HG03066 (cell line): ENCODE measurements around the gene SEMA3G.

Source experiments
- ATAC-seq: cut with Tn5 transposase; IDR thresholded peaks from one replicate; pipeline ENCODE4 v1.9.1; 2021; ENCODE audit warnings: low read depth; ENCODE audit not compliant: unreplicated experiment

Gene SEMA3G

GRCh38 chr3:52454938-52455282 lies 10.0 kb upstream of the SEMA3G start:
- ATAC-seq = peak; percentile 6

DNA sequence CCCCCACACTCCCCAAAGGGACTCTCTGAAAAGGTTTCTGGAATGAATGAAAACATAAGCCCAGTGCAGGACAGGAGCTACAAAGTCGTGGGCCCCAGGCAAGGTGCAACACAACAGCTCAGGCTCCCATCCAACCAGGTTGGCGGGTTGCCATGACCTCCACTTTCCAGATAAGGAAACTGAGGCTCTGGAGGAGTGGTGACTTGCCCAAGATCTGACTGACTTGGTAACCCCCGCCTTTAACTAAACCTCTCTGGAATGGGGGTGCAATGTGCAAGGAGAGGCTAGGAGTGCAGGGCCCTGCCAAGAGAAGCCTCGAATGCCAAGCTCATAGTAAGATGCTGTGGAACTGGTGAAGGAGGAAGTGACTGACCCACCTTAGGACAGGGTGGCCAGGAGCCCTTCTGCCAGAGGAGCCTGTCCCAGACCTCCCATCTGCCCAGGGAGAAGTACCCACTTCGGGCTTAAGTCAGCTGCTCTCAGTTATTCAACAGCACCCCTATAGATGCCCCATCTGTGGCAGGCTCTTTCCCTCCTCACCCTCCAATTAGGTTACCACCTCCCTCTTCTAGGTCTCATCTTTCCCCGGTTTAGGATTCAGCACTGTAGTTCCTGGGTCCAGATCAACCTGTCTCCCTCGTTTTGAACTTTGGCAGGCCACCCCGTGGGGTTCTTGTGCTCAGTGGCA lies 9.5 kb upstream of the SEMA3G start:
- ATAC-seq = no peak

- no peak for ATAC-seq
Observed at GRCh38 chr3:52453496-52454249, 8.8 kb upstream of the SEMA3G start, which contains the start of gene TNNC1. TSS of gene TNNC1 (minus strand) at chr3:52454041. CDS start at chr3:52454015, 26 bp downstream.

DNA sequence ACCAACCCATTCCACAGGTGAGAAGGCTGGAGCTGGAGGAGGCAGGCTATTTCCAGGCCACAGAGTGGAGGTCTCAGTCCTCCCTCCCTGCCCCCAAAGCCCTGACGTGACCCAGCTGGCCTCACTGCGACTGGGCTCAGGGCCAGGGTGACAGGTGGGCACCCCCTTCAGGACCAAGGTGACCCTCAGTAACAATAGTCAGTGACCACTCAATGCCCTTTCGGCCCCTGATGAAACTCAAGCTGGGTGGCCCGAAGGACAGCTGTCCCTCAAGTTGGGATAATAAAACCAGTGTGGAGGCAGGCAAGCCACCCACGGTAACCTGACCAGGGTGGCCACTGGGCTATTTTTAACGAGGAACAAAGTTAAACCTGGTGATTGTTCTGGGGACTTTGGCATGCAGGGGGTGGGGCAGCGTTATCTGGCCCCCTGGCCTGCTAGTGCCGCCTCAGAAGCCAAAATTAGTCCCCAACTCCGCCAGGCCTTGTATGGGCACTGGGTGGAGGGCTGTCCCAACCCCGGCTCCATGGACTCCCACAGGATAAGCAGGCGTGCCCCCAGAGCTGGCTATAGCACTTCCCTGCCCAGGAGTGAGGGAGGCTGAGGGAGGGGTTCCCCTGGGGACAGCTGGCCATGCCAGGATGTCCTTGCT lies 7.8 kb upstream of the SEMA3G start:
- ATAC-seq = no peak

DNA sequence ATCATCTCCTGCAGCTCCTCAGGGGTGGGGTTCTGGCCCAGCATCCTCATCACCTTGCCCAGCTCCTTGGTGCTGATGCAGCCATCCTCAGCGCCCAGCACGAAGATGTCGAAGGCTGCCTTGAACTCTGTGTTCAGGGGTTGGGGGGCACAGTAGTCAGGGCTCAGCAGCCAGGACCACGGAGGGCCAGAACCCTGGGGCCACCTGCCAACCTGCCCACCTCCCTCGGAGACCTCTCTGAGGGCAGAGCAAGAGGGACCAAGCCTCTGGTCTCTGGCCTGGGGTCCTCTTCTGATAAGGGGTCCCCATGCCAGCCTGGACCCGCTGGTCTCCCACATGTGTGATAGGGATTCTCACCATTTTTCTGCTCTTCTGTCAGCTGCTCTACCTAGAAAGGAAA lies 7.2 kb upstream of the SEMA3G start:
- no peak for ATAC-seq

GRCh38 chr3:52451237-52452083 lies 6.6 kb upstream of the SEMA3G start:
- no peak for ATAC-seq

DNA sequence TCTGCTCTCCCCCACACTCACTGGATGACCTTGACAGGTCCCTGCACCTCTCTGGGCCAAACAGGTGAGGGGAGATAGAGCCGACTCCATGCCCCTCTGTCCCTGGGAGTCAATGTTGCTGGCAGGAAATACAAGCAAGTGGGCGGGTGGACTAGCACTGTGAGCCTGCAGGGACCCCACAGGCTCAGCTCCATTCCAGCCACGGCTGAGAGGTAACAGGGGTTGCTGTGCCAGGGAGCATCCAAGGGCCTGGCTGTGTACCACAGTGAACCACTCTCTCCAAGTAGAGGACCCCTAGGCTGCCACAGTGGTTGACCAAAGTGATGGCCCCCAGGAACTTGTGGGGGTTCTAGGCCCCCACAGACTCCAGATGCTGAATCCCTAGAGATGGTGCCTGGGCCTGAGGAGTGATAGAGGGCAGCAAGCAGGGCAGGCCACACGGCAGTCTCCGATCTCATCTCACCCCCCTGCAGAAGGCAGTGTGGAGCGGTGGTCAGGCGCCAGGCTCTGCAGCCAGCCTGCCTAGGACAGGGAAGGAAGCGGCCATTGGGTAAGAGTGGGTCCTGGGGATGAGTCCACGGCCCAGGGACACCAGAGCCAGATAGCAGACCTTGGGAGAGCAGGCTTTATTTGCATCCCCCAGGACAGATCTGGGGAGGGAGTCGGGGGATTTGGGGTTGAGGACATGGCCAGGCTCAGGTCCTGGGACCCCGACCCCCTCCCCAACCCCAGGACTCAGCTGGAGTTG lies 5.8 kb upstream of the SEMA3G start:
- ATAC-seq = no peak

DNA sequence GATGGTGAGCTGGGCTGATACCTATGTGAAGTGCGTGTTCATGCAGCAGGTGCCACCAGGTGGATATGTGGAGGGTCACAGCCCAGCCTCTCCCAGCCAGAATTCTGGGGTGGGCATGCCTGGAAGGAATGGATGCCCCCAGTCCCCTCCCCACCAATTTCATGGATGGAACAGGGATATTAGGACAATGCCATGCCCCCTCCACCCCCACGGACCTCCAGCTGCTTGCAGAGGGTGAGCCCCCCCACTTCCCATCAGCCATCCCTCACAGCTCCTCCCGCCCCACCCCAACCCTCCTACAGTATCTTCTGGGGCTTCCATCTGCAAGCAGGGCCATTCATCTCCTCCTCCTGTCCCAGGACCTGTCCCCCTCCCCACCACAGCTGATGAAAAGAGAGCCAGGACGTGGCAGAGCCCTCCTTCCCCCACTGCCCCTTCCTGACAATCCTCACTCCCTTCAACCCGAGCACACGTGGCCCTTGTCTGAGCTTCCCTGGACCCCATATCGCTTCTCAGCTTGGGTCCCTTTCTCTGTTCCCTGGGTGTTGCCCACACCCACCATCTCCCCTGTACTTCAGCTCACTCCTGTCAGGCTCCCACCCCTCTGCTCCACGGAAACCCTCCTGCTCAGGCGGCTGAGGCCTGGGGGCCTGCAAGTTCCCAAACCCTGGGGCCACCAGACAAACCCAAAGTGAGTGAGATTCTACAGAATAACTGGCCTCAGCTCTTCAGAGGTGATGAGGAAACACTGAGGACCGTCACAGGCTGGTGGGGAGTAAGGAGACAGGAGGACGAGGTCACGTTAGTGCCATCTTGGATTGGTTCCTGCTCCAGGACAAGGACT lies 2.8 kb upstream of the SEMA3G start:
- no peak for ATAC-seq

DNA sequence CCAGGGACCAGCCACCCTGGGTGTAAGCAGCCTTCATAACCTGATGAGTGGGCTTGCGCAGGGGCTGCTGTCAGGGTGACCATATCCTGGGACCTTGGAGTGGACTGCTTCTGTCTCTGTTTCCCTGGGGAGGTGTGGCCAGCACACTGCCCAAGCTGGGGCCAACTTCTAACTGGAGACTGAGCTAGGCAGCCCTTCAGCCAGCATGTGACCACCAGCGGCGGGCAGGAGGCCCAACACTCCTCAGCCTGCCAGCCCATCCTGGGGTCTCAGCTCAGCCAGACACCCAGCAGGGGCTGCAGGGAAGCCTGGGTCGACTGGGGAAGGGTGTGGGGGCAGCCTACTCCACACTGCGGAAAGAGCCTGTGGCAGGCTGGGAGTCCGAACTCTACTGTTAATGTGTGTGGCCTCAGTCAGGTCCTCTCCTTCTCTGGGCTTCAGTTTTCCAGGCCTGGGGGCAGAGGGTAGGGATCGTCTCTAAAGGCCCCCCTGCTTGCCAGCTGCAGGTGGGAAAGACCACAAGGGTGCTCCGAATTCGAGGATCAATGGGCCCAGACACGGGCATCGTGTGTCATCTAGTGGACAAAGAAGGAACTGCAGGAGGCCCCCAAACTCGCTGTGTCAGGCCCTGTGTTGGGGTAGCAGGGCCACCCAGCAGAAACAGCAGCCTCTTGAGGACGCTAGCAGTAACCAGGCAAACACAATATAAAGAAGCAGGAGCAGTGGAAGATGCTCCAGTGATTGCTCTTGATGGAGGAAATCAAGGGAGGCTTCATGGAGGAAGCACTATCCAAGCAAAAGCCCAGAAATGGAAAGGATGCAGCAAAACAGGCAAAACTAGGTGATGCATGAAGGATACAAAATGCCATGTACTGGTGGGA lies 2.0 kb upstream of the SEMA3G start:
- no peak for ATAC-seq

DNA sequence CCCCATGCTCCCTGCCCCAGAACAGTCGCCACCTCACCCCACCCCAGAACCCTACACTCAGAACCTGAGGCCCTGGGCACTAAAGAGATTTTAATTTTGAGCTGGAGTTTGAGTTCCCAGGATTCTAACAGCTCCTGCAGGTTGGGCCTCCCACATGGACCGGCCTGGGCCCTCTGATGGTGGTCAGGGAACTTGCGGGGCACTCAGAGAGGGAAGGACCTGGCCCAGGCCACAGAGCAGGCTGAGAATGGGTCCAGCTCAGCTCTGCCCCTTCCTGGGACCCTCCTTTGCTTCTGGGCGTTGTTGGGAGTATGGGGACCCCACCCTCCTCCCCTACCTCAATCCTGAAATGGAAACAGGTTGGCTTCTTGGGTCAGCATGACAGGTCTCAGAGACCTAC lies 1.1 kb upstream of the SEMA3G start:
- ATAC-seq = no peak

GRCh38 chr3:52443791-52444687 lies 864 bp downstream of the SEMA3G start:
- ATAC-seq = no peak

DNA sequence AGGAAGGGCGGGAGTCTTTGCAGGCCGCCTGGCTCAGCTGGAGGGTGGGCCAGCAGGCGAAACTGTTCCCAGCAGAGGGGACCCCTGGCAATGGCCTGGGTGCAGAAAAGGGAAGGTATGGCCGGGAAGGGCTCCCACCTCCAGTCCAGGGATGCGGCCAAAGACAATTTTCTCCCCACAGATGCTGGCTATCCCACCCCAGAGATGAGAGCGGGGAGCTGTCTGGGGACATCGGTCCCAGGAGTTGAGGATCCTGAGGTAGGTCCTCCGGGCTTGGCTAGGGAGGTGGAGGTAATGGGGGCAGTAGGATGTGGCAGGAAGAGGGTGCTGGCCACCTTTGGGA lies 1.7 kb downstream of the SEMA3G start:
- no peak for ATAC-seq

- no peak for ATAC-seq
Observed at GRCh38 chr3:52442409-52443267, 2.3 kb downstream of the SEMA3G start.

DNA sequence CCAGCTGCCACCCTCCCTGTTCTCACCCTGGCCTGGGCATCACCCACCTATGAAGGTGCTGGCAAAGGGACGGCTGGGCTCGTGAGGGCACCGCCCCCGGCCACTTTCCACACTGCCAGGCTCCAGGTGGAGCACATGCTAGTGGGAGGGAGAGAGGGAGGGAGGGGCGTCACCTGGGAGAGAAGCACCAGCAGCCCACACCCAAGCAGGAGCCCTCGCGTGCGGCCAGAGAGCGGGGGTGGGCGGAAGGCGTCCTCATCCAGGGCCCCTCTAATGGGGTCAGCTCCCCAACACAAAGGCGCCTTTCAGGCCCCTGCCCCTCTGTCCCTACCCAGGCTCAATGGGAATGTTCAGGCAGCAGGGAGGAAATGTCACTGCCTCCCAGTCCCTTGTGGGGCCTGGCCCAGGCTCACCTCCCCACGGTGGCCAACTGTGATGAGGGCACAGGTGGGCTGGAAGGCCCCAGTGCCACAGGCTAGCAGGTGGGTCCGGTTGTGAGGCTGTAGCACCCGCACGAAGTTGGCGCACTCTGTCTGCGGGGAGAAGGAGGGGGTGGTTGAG lies 3.1 kb downstream of the SEMA3G start:
- ATAC-seq = no peak

- no peak for ATAC-seq
Observed at GRCh38 chr3:52441091-52441771, 3.7 kb downstream of the SEMA3G start.

DNA sequence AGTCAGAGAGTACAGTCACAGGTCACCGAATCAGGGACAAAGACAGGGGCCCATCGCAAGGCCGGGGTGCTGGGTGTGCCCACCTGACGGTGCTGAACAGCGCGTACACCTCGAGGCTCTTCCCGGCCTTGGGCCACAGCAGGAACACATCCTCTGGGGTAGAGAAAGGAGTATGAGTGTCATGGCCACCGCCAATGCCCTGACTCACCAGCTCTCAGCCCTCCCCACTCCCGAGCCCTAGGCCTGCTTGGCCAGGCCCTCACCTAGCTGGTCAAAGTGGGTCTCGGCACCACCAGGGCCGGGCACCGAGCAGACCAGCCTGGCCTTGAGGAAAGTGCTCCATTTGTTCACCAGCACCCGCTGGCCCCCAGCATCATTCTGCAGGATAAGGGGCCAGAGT lies 4.2 kb downstream of the SEMA3G start:
- ATAC-seq = no peak
